Heart right ventricle (tissue), 16 donors: ENCODE results near the gene CYS1. TPM values are rescaled to one million over a fixed set of nuclear protein-coding genes. Genes with fewer than 3 reads are reported as not detected.

ENCODE experiments used
- ATAC-seq, 8 donors: fragments of 200-7000 bp; cut with Tn5 transposase; one replicate each; pipeline ENCODE4 v1.9.1; 2020; ENCODE audit warnings: mild to moderate bottlenecking in 8 of 8, moderate library complexity in 8 of 8, moderate number of reproducible peaks in 1 of 8
- DNase-seq, 2 donors: peaks; one replicate each; pipeline ENCODE4 v3.0.0-alpha.2; 2020
- H3K27ac ChIP-seq, 10 donors: fragments of 200-600 bp; sonication (generic) in 2 of 10; one replicate each; pipeline versions ENCODE4 v1.5.0 to v1.8.0; 2020 to 2022; ENCODE audit warnings: mild to moderate bottlenecking in 3 of 10
- H3K27me3 ChIP-seq, 7 donors: fragments of 200-600 bp; one replicate each; pipeline ENCODE4 v1.8.0; 2021 to 2022; ENCODE audit warnings: mild to moderate bottlenecking in 2 of 7
- H3K36me3 ChIP-seq, 9 donors: fragments of 200-600 bp; sonication (generic) in 1 of 9; one replicate each; pipeline versions ENCODE4 v1.5.0 to v1.8.0; 2020 to 2022; ENCODE audit warnings: mild to moderate bottlenecking in 2 of 9
- H3K4me1 ChIP-seq, 9 donors: fragments of 200-600 bp; sonication (generic) in 1 of 9; one replicate each; pipeline versions ENCODE4 v1.5.0 to v1.8.0; 2020 to 2022; ENCODE audit warnings: mild to moderate bottlenecking in 4 of 9
- H3K4me3 ChIP-seq, 10 donors: fragments of 200-600 bp; sonication (generic) in 2 of 10; one replicate each; pipeline versions ENCODE4 v1.5.0 to v1.8.0; 2020 to 2022; ENCODE audit warnings: mild to moderate bottlenecking in 7 of 10, moderate library complexity in 2 of 10
- H3K9me3 ChIP-seq, 11 donors: fragments of 200-600 bp in 10 of 11; sonication (generic) in 2 of 11; one replicate each; pipeline versions ENCODE4 v1.5.0 to v1.8.0; 2013 to 2022; ENCODE audit warnings: mild to moderate bottlenecking in 2 of 11, control low read depth in 1 of 11, moderate library complexity in 1 of 11
- CTCF ChIP-seq, 9 donors: fragments of 200-600 bp; sonication (generic) in 2 of 9; IDR thresholded peaks; one replicate each; pipeline versions ENCODE4 v1.5.0 to v1.8.0; 2021 to 2022; ENCODE audit warnings: antibody characterized with exemption in 9 of 9, mild to moderate bottlenecking in 5 of 9, moderate library complexity in 1 of 9
- WGBS, 2 donors: extraction: QIAGEN DNeasy Blood & Tissue Kit; methylation state at CpG; one replicate each; pipeline ENCODE4 v1.1.7; 2013; ENCODE audit warnings: inconsistent platforms in 1 of 2; 5-methylcytosine and 5-hydroxymethylcytosine counted together
- intact Hi-C, 10 donors: fragments of 100-400 bp; cut with DNase I; formaldehyde crosslinking; loops; one replicate each; pipeline versions ENCODE4 v1.11.1 to v1.14.2; 2022
- polyA plus RNA-seq, 2 donors: library from polyadenylated mRNA; stranded (reverse); fragments of 200-250 nt; gene quantifications; one replicate each; pipeline ENCODE4 v1.2.3, GENCODE V29; 2013
- total RNA-seq, 10 donors: library from RNA; stranded (reverse); fragmentation: NEBNext Ultra II Directional in 3 of 10; extraction: Animal tissue kit (Norgen Biotek cat#: 25700) in 3 of 10; gene quantifications; one replicate each; pipeline versions ENCODE4 v1.2.1 to v1.2.4, GENCODE V29; 2021 to 2023
- donor health status: Arrhythmogenic right ventricular cardiomyopathy.
- donor health status: ischemic (EF 13 %, LVEDD 7.1; RV severe dilation, severe dysfunction).
- donor health status: healthy with polysubstance abuse.
- donor health status: DM: no; HTN: yes; CAD: no.
- donor health status: DM: no; HTN: no; CAD: no.
- donor health status: ischemic (EF 25% LVEDD 6.9; RV normal size, moderate dysfunction).
- donor health status: ischemic (EF 25% LVEDD 5.7; RV mildly dilated, moderate dysfunction).
- donor health status: healthy.
- donor health status: DM: yes; HTN: yes; CAD: no.
- donor health status: Ischemic cardiomyopathy.
- donor health status: ischemic (EF 35%, LVEDD 5.7; RV mildly dilated, moderate dysfunction).
- donor health status: nonischemic (EF 11% LVEDD 7.7; RV severe dilation, severe dysfunction).
- donor health status: DM: yes; HTN: yes; CAD: no.
- donor health status: PGD.
- donor health status: ischemic (EF 29% LVEDD 5.4; RV normal size, mild dysfunction).
- donor health status: nonischemic (EF 23%, LVEDD 6.1; RV moderate dilation, normal function).

The CYS1 gene
- total and polyA plus RNA-seq, 12 donors, result 0.38 to 7.2 (median 2.8) TPM

GRCh38 chr2:10041711-10042110 is 38.5 kb downstream of the CYS1 start:
- peaks cover 10 to 81% (median 69%) of the 10 kb centered on the region in 9 donors for H3K4me1 ChIP-seq
- intact Hi-C loops, result loop anchor here in 1 of 10 donors (10.0 kb wide), 1 partner anchor 227 kb away; no protein-coding TSS in a partner anchor
- DNase-seq, result no peak
- H3K27ac ChIP-seq, result peak overlapping the region; percentile 85 to 100 (median 95)
- H3K9me3 ChIP-seq, result no peaks in the 10 kb centered on the region
- 86 to 89% methylated on average over 14 of the region's 14 CpGs for WGBS, 2 donors
- TF ChIP-seq CTCF (IDR thresholded peaks at IDR 0.05), result no peak
- H3K36me3 ChIP-seq, result peaks cover 0 to 10% (median 6%) of the 10 kb centered on the region in 9 donors
- H3K4me3 ChIP-seq, result peak overlapping the region in 3 of 10 donors; percentile 52 to 62 (median 54)
- no peaks in the 10 kb centered on the region for H3K27me3 ChIP-seq
- no peak for ATAC-seq

GRCh38 chr2:10039658-10040410 is 40.4 kb downstream of the CYS1 start:
- Histone ChIP-seq H3K27ac (peak overlapping the region in 9 of 10 donors; percentile 57 to 100 (median 93)), H3K27me3 (no peaks in the 10 kb centered on the region), H3K9me3 (no peaks in the 10 kb centered on the region), H3K4me3 (no peak overlapping the region), H3K36me3 (no peaks in the 10 kb centered on the region), H3K4me1 (peaks cover 19 to 83% (median 72%) of the 10 kb centered on the region in 9 donors)
- peak; percentile 44 to 47 for DNase-seq
- WGBS, 2 donors, result 61 to 67% methylated on average over 16 of the region's 16 CpGs
- intact Hi-C loops, result loop anchor here in 2 of 10 donors (5.0 to 10.0 kb wide), 2 partner anchors 53 to 225 kb away; no protein-coding TSS in a partner anchor
- peak in 2 of 9 donors; percentile 25 to 31 for TF ChIP-seq CTCF (IDR thresholded peaks at IDR 0.05)
- ATAC-seq, result no peak

GRCh38 chr2:10038716-10039115 is 41.5 kb downstream of the CYS1 start:
- ATAC-seq (no peak), DNase-seq (no peak)
- no peak for TF ChIP-seq CTCF (IDR thresholded peaks at IDR 0.05)
- H3K27me3 ChIP-seq, result no peaks in the 10 kb centered on the region
- no peak overlapping the region for H3K4me3 ChIP-seq
- intact Hi-C loops, result loop anchor here in 1 of 10 donors (5.0 kb wide), 1 partner anchor 51 kb away; no protein-coding TSS in a partner anchor
- H3K9me3 ChIP-seq, result no peaks in the 10 kb centered on the region
- no peaks in the 10 kb centered on the region for H3K36me3 ChIP-seq
- peak overlapping the region in 2 of 10 donors; percentile 67 to 96 for H3K27ac ChIP-seq
- H3K4me1 ChIP-seq, result peaks cover 19 to 81% (median 72%) of the 10 kb centered on the region in 9 donors

GRCh38 chr2:10038123-10038522 is 42.1 kb downstream of the CYS1 start:
- TF ChIP-seq CTCF (IDR thresholded peaks at IDR 0.05), result no peak
- H3K27ac ChIP-seq, result peak overlapping the region in 8 of 10 donors; percentile 7 to 96 (median 50)
- no peaks in the 10 kb centered on the region for H3K27me3 ChIP-seq
- no peaks in the 10 kb centered on the region for H3K36me3 ChIP-seq
- H3K4me3 ChIP-seq, result no peak overlapping the region
- WGBS, 2 donors, result 84 to 90% methylated on average over 10 of the region's 10 CpGs
- H3K9me3 ChIP-seq, result no peaks in the 10 kb centered on the region
- no peak for ATAC-seq
- no peak for DNase-seq
- intact Hi-C loops, result loop anchor here in 1 of 10 donors (5.0 kb wide), 1 partner anchor 51 kb away; no protein-coding TSS in a partner anchor
- H3K4me1 ChIP-seq, result peaks cover 19 to 81% (median 73%) of the 10 kb centered on the region in 9 donors
